OCI-LY7 (cell line): ENCODE measurements around the gene PRR18.

Experiments used
- CTCF ChIP-seq: fragments of 200-600 bp; sonication (generic); conservative IDR thresholded peaks from 2 replicates; pipeline ENCODE4 v1.5.1; 2014; ENCODE audit warnings: mild to moderate bottlenecking, antibody characterized with exemption, low read length, moderate library complexity, mixed read lengths
- EZH2phosphoT487 ChIP-seq: fragments of 200-600 bp; sonication (generic); IDR thresholded peaks from 2 replicates; pipeline ENCODE4 v1.6.1; 2018; ENCODE audit warnings: low read depth, borderline replicate concordance, mild to moderate bottlenecking, mixed run types, antibody characterized with exemption, low read length, moderate library complexity, mixed read lengths

- TF ChIP-seq CTCF (no peak), EZH2phosphoT487 (no peak)
Observed at GRCh38 chr6:166344240-166344639, 36.0 kb upstream of the PRR18 start.
